RWPE1 (cell line): ENCODE measurements around the gene OSGIN1.

Source experiments
- CTCF ChIA-PET: fragments of 350-600 bp; sonication (Branson Sonifier 250); formaldehyde crosslinking; extraction: SDS; loops from one replicate; lab custom pipeline; 2021; lab: Yijun Ruan, JAX
- POLR2A ChIA-PET: fragments of 400-600 bp; formaldehyde crosslinking; extraction: SDS; loops from one replicate; lab custom pipeline; 2020; ENCODE audit warnings: antibody characterized with exemption; ENCODE audit not compliant: low non-redundant PET; lab: Yijun Ruan, JAX
- DNase-seq: peaks from one replicate; pipeline ENCODE4 v3.0.0; 2012; ENCODE audit warnings: low spot score
- H3K27ac ChIP-seq: fragments of 450-650 bp; 2 replicates; pipeline ENCODE4 v1.5.1; 2017
- CTCF ChIP-seq: fragments of 450-650 bp; conservative IDR thresholded peaks from 2 replicates; pipeline ENCODE4 v1.5.1; 2017; ENCODE audit warnings: low read depth, mild to moderate bottlenecking

Gene OSGIN1

DNA sequence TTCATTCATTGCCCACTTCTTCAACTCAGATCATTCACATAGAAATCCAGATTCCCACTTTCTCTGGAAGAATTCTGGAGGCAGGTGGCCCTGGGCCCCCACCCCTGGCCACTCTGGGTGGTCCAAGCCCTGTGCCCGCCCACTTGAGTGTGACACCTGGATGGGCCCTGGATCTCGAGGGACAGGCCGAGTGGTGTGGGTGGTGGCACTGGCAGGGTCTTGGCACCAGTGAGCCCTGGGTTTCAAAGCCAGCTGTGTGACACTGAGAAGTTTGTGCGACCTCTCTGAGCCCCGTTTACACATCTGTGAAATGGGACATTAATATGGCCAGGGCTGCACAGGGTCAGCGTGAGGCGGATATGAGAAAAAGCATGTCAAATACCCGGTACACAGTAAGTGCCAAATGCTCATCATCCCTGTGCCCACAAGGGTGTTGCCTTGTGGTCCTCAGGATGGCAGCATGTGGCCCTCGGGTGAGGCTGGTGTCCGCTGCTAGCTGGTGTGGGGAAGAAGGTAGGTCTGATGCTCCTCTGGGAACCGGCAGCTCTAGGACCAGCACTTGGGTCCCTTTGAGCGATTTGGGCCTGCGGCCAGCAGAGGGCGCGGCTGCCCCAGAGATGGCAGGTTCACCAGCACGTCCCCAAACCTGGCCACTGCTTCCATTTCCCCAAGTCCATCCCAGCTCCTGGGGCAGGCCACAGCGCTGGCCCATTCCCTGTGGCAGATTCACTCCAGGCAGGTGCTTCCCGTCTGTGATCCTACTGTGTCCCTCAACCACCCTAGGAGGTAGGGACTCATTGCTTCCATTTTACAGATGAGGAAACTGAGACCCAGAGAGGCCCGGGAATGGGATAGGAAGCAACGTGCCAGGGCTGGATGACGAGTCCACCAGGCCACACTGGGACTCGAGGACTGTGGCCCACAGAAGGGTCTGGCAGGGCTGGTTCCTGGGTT is 3.6 kb downstream of the OSGIN1 start:
- H3K27ac ChIP-seq, result 0 out of 2 replicates have a peak overlapping the region, but pooled peaks have one; percentile 8
- peak; percentile 61 for DNase-seq
- TF ChIP-seq CTCF, result peak; percentile 89
- ChIA-PET POLR2A (no interaction called here), CTCF (interaction anchor here (0.6 to 1.5 kb wide), 15 partner anchors 9 to 313 kb away, joined by 3 to 11 read pairs (median 4); partner anchors contain the start of gene SLC38A8)

DNA sequence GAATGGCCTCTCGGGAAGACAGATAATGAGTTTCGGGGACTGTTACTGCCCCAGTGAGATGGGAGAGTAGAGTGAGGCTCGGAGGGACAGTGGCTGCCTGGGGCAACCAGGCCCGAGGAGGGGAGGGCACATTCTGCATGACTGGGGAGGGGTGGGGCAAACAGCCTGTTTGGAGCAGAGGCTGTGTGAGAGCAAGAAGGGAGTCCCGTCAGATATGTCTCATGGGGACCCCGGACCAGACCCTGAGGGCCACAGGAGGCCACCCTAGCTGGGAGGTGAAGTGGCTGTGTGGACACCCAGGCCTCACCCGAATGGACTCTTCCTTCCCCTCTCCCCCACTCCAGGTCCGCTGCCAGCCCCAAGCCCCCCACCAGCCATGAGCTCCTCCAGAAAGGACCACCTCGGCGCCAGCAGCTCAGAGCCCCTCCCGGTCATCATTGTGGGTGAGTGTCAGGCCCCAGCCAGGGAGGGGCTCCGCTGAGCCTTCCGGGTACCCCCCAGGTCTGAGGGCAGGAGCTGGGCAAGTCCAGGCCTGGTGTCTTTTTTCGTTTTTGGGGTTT is 4.3 kb downstream of the OSGIN1 start:
- no peak for DNase-seq
- no peak overlapping the region for H3K27ac ChIP-seq
- CTCF ChIA-PET, result interaction anchor here (0.6 to 1.5 kb wide), 11 partner anchors 9 to 122 kb away, joined by 3 to 11 read pairs (median 5); partner anchors contain the start of gene SLC38A8
- POLR2A ChIA-PET, result interaction anchor here (0.5 to 0.6 kb wide), 2 partner anchors 85 to 218 kb away, joined by 3 read pairs; partner anchors contain the start of gene SLC38A8
- no peak for TF ChIP-seq CTCF

- no peak for TF ChIP-seq CTCF
- DNase-seq, result no peak
- no peak overlapping the region for H3K27ac ChIP-seq
- ChIA-PET POLR2A (interaction anchor here (0.5 to 0.6 kb wide), 2 partner anchors 84 to 217 kb away, joined by 3 read pairs; partner anchors contain the start of gene SLC38A8), CTCF (interaction anchor here (0.6 to 0.9 kb wide), 3 partner anchors 8 to 86 kb away, joined by 3 to 4 read pairs (median 3); no protein-coding TSS in a partner anchor)
These were observed 5.3 kb downstream of the OSGIN1 start for GRCh38 chr16:83958137-83958845.

DNA sequence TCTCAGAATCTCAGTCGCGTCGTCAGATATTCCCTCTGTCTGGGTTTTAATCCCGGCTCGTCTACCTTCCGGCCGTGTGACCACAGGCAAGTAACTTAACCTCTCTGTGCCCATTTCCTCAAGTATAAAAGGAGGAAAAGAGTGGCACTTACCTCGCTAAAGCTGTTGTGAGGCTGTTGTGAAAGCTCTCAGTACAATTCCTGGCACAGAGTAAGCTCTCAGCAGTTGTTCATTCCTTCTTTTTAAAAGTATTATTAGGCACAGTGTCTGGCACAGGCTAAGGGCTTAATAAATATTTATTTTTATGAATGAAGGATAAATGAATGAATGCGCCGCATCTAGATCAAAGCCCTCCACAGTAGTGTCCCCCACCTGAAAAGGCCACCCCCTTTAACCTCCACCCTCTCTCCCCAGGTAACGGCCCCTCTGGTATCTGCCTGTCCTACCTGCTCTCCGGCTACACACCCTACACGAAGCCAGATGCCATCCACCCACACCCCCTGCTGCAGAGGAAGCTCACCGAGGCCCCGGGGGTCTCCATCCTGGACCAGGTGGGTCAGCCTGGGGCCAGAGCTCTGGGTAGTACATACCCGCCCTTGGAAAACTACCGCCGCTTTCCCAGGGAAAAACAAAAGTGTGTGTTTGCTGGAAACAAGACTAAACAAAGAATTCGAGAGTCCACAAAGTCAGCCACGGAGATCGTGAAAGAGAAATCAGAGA is 6.0 kb downstream of the OSGIN1 start:
- no peak overlapping the region for H3K27ac ChIP-seq
- no peak for DNase-seq
- CTCF ChIA-PET, result no interaction called here
- POLR2A ChIA-PET, result no interaction called here
- no peak for TF ChIP-seq CTCF

- no peak for DNase-seq
- no peak overlapping the region for H3K27ac ChIP-seq
- TF ChIP-seq CTCF, result no peak
- CTCF ChIA-PET, result no interaction called here
- POLR2A ChIA-PET, result no interaction called here
These were observed 6.8 kb downstream of the OSGIN1 start for GRCh38 chr16:83959656-83960434.
